ENCODE results near the gene PPP4R4.

Gene PPP4R4

DNA sequence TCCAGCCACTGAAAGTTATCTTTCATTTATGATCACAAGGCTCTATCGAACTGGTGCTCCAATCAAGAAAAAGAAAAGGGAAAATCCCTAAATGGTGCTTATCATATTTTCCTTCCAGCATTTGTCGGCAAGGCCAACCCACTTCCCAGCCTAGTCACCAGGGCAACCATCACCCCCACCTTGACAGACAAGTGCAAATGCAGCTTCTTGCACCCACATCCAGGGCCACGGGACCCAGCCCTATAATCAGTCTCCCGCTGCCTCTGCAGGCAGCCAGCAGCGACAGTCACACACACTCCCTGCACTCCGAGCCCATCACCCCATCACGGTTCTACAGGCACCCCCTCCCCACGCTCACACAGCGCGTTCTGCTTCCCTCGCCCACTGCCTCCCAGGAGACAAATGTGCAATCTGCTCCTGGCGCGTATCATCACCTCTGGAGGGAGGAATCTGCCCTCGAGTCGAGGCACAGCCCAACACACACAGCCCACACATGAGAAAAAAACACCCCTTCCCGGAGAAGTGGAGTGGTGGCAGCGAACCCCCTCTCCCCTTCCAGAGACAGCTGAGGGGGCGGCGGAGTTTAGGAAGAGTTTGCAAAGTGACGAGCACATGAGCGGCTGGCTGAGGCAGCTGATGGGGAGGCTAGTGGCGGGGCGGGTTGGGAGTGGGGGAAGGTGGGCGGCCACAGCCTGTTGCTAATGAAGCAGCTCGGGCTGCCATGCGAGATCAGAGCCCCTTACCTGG lies 9.3 kb upstream of the PPP4R4 start:
- H3K9me3 ChIP-seq (ENCODE audit: insufficient read depth, low read length, severe bottlenecking): no peaks in the 10 kb centered on the region
- no peaks in the 10 kb centered on the region for H3K36me3 ChIP-seq (ENCODE audit: insufficient read depth, low read length)
- TF ChIP-seq, protein P1, sequence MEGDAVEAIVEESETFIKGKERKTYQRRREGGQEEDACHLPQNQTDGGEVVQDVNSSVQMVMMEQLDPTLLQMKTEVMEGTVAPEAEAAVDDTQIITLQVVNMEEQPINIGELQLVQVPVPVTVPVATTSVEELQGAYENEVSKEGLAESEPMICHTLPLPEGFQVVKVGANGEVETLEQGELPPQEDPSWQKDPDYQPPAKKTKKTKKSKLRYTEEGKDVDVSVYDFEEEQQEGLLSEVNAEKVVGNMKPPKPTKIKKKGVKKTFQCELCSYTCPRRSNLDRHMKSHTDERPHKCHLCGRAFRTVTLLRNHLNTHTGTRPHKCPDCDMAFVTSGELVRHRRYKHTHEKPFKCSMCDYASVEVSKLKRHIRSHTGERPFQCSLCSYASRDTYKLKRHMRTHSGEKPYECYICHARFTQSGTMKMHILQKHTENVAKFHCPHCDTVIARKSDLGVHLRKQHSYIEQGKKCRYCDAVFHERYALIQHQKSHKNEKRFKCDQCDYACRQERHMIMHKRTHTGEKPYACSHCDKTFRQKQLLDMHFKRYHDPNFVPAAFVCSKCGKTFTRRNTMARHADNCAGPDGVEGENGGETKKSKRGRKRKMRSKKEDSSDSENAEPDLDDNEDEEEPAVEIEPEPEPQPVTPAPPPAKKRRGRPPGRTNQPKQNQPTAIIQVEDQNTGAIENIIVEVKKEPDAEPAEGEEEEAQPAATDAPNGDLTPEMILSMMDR (IDR thresholded peaks at IDR 0.05; ENCODE audit: borderline replicate concordance, extremely low read depth, low read length, poor library complexity, severe bottlenecking): no peak
- TF ChIP-seq EZH2 (IDR thresholded peaks at IDR 0.05; ENCODE audit: borderline replicate concordance, low read depth, low read length, severe bottlenecking): no peak
- H3K4me1 ChIP-seq (ENCODE audit: insufficient read depth, low read length): peaks cover 6% of the 10 kb centered on the region; the same call in 1 of the 2 replicates
- no peak overlapping the region for H3K9ac ChIP-seq (ENCODE audit: low read depth, low read length)
- H4K20me1 ChIP-seq (ENCODE audit: insufficient read depth, low read length): no peaks in the 10 kb centered on the region
- no peak overlapping the region for H3K4me2 ChIP-seq (ENCODE audit: insufficient read depth, low read length)
- no peaks in the 10 kb centered on the region for H3K79me2 ChIP-seq (ENCODE audit: insufficient read depth, low read length)
- DNase-seq (no peak), ATAC-seq (ENCODE audit: insufficient read depth, low read depth) (no peak)
- H3K27me3 ChIP-seq (ENCODE audit: insufficient read depth, low read length, poor library complexity): peaks cover 7% of the 10 kb centered on the region
- no peak overlapping the region for H2AFZ ChIP-seq (ENCODE audit: low read depth, low read length)
- H3K4me3 ChIP-seq (ENCODE audit: low read depth in 1 of 2, low read length in 2 of 2): no peak overlapping the region
- H3K27ac ChIP-seq (ENCODE audit: low read length): no peak overlapping the region

DNA sequence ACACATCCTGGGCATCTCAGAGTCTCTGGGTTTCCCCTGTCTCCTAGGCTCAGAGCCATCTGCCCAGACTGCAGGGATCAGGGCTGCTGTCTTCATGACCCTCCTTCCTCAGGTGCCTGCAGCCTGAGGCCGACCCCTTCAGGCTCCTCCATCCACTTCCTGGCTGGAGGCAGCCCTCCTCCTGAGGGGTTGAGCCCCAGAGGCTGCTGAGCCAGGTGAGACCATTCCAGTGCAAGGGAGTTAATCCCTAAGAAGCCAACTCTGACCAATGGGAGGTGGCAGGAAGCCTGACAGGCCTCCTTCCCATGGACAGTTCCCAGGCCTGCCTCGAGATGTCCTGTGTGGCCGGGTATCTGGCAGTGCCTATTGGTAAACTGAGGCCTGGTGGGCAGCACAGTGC lies 8.4 kb upstream of the PPP4R4 start:
- no peak overlapping the region for H3K27ac ChIP-seq (ENCODE audit: low read length)
- no peaks in the 10 kb centered on the region for H3K9me3 ChIP-seq (ENCODE audit: insufficient read depth, low read length, severe bottlenecking)
- H3K4me2 ChIP-seq (ENCODE audit: insufficient read depth, low read length): no peak overlapping the region
- peaks cover 7% of the 10 kb centered on the region for H3K27me3 ChIP-seq (ENCODE audit: insufficient read depth, low read length, poor library complexity)
- H3K4me3 ChIP-seq (ENCODE audit: low read depth in 1 of 2, low read length in 2 of 2): no peak overlapping the region
- no peaks in the 10 kb centered on the region for H3K79me2 ChIP-seq (ENCODE audit: insufficient read depth, low read length)
- no peak overlapping the region for H2AFZ ChIP-seq (ENCODE audit: low read depth, low read length)
- H4K20me1 ChIP-seq (ENCODE audit: insufficient read depth, low read length): no peaks in the 10 kb centered on the region
- H3K36me3 ChIP-seq (ENCODE audit: insufficient read depth, low read length): no peaks in the 10 kb centered on the region
- TF ChIP-seq, protein P1 (IDR thresholded peaks at IDR 0.05; ENCODE audit: borderline replicate concordance, extremely low read depth, low read length, poor library complexity, severe bottlenecking): no peak
- no peak for TF ChIP-seq EZH2 (IDR thresholded peaks at IDR 0.05; ENCODE audit: borderline replicate concordance, low read depth, low read length, severe bottlenecking)
- no peak for ATAC-seq (ENCODE audit: insufficient read depth, low read depth)
- DNase-seq: no peak
- H3K9ac ChIP-seq (ENCODE audit: low read depth, low read length): no peak overlapping the region
- H3K4me1 ChIP-seq (ENCODE audit: insufficient read depth, low read length): peaks cover 6% of the 10 kb centered on the region; the same call in 1 of the 2 replicates

DNA sequence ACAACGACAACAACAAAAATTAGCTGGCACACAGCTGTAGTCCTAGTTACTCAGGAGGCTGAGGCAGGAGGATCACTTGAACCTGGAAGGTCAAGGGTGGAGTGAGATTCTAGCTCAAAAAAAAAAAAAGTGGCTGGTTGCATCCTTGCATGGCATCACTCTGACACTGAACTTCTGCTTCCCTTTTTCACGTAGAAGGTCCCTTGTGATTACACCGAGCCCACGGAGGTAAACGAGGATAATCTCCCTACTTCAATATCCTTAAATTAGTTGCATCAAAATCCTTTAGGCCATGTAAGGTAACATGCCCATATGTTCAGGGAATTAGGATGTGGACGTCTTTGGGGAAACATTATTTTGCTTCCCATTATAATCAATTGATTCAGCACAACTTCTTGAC lies 4.0 kb upstream of the PPP4R4 start:
- ATAC-seq (ENCODE audit: insufficient read depth, low read depth): no peak

More for the DNA sequence above, 4.0 kb upstream of the PPP4R4 start:
- Histone ChIP-seq H4K20me1 (ENCODE audit: insufficient read depth, low read length) (no peaks in the 10 kb centered on the region), H3K36me3 (ENCODE audit: insufficient read depth, low read length) (no peaks in the 10 kb centered on the region), H3K27ac (ENCODE audit: low read length) (no peak overlapping the region), H3K9me3 (ENCODE audit: insufficient read depth, low read length, severe bottlenecking) (no peaks in the 10 kb centered on the region), H3K9ac (ENCODE audit: low read depth, low read length) (no peak overlapping the region), H3K4me1 (ENCODE audit: insufficient read depth, low read length) (peaks cover 12% of the 10 kb centered on the region), H3K27me3 (ENCODE audit: insufficient read depth, low read length, poor library complexity) (no peaks in the 10 kb centered on the region), H3K4me3 (ENCODE audit: low read depth in 1 of 2, low read length in 2 of 2) (no peak overlapping the region), H3K4me2 (ENCODE audit: insufficient read depth, low read length) (no peak overlapping the region), H2AFZ (ENCODE audit: low read depth, low read length) (no peak overlapping the region), H3K79me2 (ENCODE audit: insufficient read depth, low read length) (no peaks in the 10 kb centered on the region)
- DNase-seq: no peak
- TF ChIP-seq EZH2 (IDR thresholded peaks at IDR 0.05; ENCODE audit: borderline replicate concordance, low read depth, low read length, severe bottlenecking): no peak
- TF ChIP-seq, protein P1 (IDR thresholded peaks at IDR 0.05; ENCODE audit: borderline replicate concordance, extremely low read depth, low read length, poor library complexity, severe bottlenecking): no peak

Measured in DND-41 (cell line).